PC-9 (cell line): Measurements from ENCODE around the gene SLC44A5.

ENCODE experiments used
- EZH2 ChIP-seq: fragments of 200-600 bp; sonication (generic); IDR thresholded peaks from 2 replicates; pipeline ENCODE4 v1.8.0; 2017; ENCODE audit warnings: antibody characterized with exemption, low read depth
- TF ChIP-seq, protein P1 (sequence below): fragments of 200-600 bp; sonication (generic); conservative IDR thresholded peaks from 2 replicates; pipeline ENCODE4 v1.6.1; 2017; ENCODE audit warnings: mixed run types, antibody characterized with exemption, mild to moderate bottlenecking, moderate library complexity

DNA sequence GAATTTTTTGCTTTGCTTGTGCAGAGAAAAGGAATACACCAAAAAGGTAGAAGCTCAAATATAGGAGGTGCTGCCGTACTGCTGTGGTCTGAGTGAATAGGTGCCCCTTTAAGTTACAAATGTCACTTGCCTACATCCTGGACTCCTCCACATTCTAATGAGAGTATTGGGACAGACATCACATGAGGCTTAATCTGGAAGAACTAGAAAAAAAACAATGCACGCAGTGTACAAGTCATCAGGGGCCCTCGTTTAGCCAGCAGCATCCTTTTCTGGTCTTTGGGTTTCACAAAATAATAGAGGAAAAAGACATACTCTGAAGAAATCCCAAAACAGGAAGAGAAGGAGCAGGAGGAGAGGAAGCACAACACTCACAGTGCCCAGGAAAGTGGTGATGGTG is 89.3 kb downstream of the SLC44A5 start:
- TF ChIP-seq EZH2 = no peak
- TF ChIP-seq, protein P1, sequence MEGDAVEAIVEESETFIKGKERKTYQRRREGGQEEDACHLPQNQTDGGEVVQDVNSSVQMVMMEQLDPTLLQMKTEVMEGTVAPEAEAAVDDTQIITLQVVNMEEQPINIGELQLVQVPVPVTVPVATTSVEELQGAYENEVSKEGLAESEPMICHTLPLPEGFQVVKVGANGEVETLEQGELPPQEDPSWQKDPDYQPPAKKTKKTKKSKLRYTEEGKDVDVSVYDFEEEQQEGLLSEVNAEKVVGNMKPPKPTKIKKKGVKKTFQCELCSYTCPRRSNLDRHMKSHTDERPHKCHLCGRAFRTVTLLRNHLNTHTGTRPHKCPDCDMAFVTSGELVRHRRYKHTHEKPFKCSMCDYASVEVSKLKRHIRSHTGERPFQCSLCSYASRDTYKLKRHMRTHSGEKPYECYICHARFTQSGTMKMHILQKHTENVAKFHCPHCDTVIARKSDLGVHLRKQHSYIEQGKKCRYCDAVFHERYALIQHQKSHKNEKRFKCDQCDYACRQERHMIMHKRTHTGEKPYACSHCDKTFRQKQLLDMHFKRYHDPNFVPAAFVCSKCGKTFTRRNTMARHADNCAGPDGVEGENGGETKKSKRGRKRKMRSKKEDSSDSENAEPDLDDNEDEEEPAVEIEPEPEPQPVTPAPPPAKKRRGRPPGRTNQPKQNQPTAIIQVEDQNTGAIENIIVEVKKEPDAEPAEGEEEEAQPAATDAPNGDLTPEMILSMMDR = no peak
